B cell (primary cell): ENCODE data around the gene PNPLA6. TPM values are rescaled to one million over a fixed set of nuclear protein-coding genes. Genes with fewer than 3 reads are reported as not detected.

Experiments
- ATAC-seq: fragments of 200-7000 bp; cut with Tn5 transposase; one replicate; pipeline ENCODE4 v1.10.0; 2021; ENCODE audit warnings: low read depth, mild to moderate bottlenecking, moderate number of reproducible peaks, moderate library complexity
- CTCF ChIA-PET: fragments of 350-600 bp; sonication (Branson Sonifier 250); formaldehyde crosslinking; loops from one replicate; lab custom pipeline; 2021; ENCODE audit warnings: antibody characterized with exemption, inconsistent platforms; lab: Charles Lee
- POLR2A ChIA-PET: fragments of 350-600 bp; sonication (Branson Sonifier 250); formaldehyde crosslinking; loops from one replicate; lab custom pipeline; 2021; ENCODE audit warnings: antibody characterized with exemption; lab: Charles Lee
- DNase-seq: peaks from one replicate; pipeline ENCODE4 v3.0.0; 2013
- H2AFZ ChIP-seq: 2 replicates; pipeline ENCODE4 v1.6.1; 2012; ENCODE audit warnings: mild to moderate bottlenecking, low read depth, low read length; ENCODE audit not compliant: insufficient read depth, poor library complexity, severe bottlenecking
- H3K27ac ChIP-seq, 2 donors: 1 replicate in 1 of 2; 2 replicates in 1 of 2; pipeline ENCODE4 v1.5.1; 2012 to 2013; ENCODE audit warnings: low read length in 2 of 2, mild to moderate bottlenecking in 2 of 2, moderate library complexity in 1 of 2
- H3K27me3 ChIP-seq, 4 experiments: fragments of 200-600 bp in 1 of 4; sonication (generic) in 1 of 4; replicated peaks in 1 of 4; 1 replicate in 2 of 4; 2 replicates in 2 of 4; pipeline versions ENCODE4 v1.6.1 to v1.7.0; 2013 to 2016; ENCODE audit warnings: low read length in 3 of 4, mild to moderate bottlenecking in 2 of 4, mixed read lengths in 1 of 4, moderate library complexity in 1 of 4; ENCODE audit not compliant: insufficient read depth in 4 of 4, control insufficient read depth in 3 of 4; ENCODE audit errors: control extremely low read depth in 1 of 4
- H3K36me3 ChIP-seq, 2 experiments: replicated peaks in 1 of 2; 1 replicate in 1 of 2; 2 replicates in 1 of 2; pipeline versions ENCODE4 v1.6.1 to v1.7.1; 2013; ENCODE audit warnings: low read length in 1 of 2; ENCODE audit not compliant: insufficient read depth in 2 of 2, control insufficient read depth in 1 of 2; ENCODE audit errors: control extremely low read depth in 1 of 2, extremely low read depth in 1 of 2
- H3K4me1 ChIP-seq, 2 donors: fragments of 200-600 bp in 1 of 2; sonication (generic) in 1 of 2; 1 replicate in 1 of 2; 2 replicates in 1 of 2; pipeline versions ENCODE4 v1.5.1 to v1.6.1; 2013 to 2017; ENCODE audit warnings: low read length in 2 of 2; ENCODE audit not compliant: control insufficient read depth in 2 of 2, insufficient read depth in 2 of 2
- H3K4me2 ChIP-seq: replicated peaks from 2 replicates; pipeline ENCODE3; 2012; ENCODE audit warnings: mild to moderate bottlenecking, low read depth, low read length; ENCODE audit not compliant: poor library complexity, severe bottlenecking
- H3K4me3 ChIP-seq, 5 experiments: fragments of 200-600 bp in 1 of 5; sonication (generic) in 1 of 5; 1 replicate in 3 of 5; 2 replicates in 2 of 5; pipeline versions ENCODE4 v1.5.1 to v1.7.0; 2011 to 2016; ENCODE audit warnings: low read length in 4 of 5, mild to moderate bottlenecking in 4 of 5, low read depth in 2 of 5, control low read depth in 1 of 5, moderate library complexity in 1 of 5; ENCODE audit not compliant: insufficient read depth in 1 of 5; ENCODE audit errors: control extremely low read depth in 1 of 5, extremely low read depth in 1 of 5
- H3K79me2 ChIP-seq: fragments of 200-600 bp; sonication (generic); one replicate; pipeline ENCODE4 v1.6.0; 2016; ENCODE audit warnings: low read length; ENCODE audit not compliant: control insufficient read depth, insufficient read depth
- H3K9ac ChIP-seq: fragments of 200-600 bp; sonication (generic); 2 replicates; pipeline ENCODE4 v1.6.1; 2017; ENCODE audit warnings: mild to moderate bottlenecking, low read length, moderate library complexity
- H3K9me3 ChIP-seq, 3 donors: one replicate each; pipeline versions ENCODE4 v1.6.1 to v1.7.1; 2013; ENCODE audit warnings: low read length in 2 of 3; ENCODE audit not compliant: control insufficient read depth in 2 of 3, insufficient read depth in 1 of 3; ENCODE audit errors: control extremely low read depth in 1 of 3
- H4K20me1 ChIP-seq: 2 replicates; pipeline ENCODE4 v1.6.0; 2012; ENCODE audit warnings: mild to moderate bottlenecking, low read length; ENCODE audit not compliant: insufficient read depth, control insufficient read depth, poor library complexity, severe bottlenecking
- H3K27ac Mint-ChIP-seq: one replicate; pipeline ENCODE4 v1.8.0; 2021; ENCODE audit warnings: mixed read lengths
- H3K27me3 Mint-ChIP-seq: one replicate; pipeline ENCODE4 v1.8.0; 2021; ENCODE audit warnings: mixed read lengths
- H3K4me1 Mint-ChIP-seq: one replicate; pipeline ENCODE4 v1.8.0; 2021; ENCODE audit warnings: mixed read lengths
- H3K4me3 Mint-ChIP-seq: one replicate; pipeline ENCODE4 v1.8.0; 2021; ENCODE audit warnings: mixed read lengths
- H3K9me3 Mint-ChIP-seq: one replicate; pipeline ENCODE4 v1.8.0; 2022; ENCODE audit warnings: mixed read lengths; ENCODE audit not compliant: insufficient read depth
- CTCF ChIP-seq: fragments of 200-600 bp; IDR thresholded peaks from one replicate; pipeline ENCODE4 v1.8.0; 2022; ENCODE audit warnings: antibody characterized with exemption, mild to moderate bottlenecking
- EZH2 ChIP-seq: IDR thresholded peaks from 2 replicates; pipeline ENCODE4 v1.6.1; 2012; ENCODE audit warnings: borderline replicate concordance, low read depth, mild to moderate bottlenecking, moderate library complexity, low read length; ENCODE audit not compliant: insufficient read depth, poor library complexity, severe bottlenecking
- WGBS: methylation state at CpG from one replicate; pipeline ENCODE4 v1.1.5; 2013; ENCODE audit warnings: missing lambda C conversion rate; ENCODE audit not compliant: insufficient coverage; 5-methylcytosine and 5-hydroxymethylcytosine counted together
- intact Hi-C: fragments of 100-400 bp; cut with micrococcal nuclease; formaldehyde crosslinking; loops from one replicate; pipeline ENCODE4 v1.10.0; 2022
- polyA plus RNA-seq: library from polyadenylated mRNA; depleted of rRNA; stranded (reverse); fragments of >200 nt; gene quantifications from 2 replicates; pipeline ENCODE4 v1.2.3, GENCODE V29; 2012
- total RNA-seq, 2 donors: library from RNA; stranded (reverse); fragments of 120-200 nt in 1 of 2; gene quantifications; 1 replicate in 1 of 2; 2 replicates in 1 of 2; pipeline versions ENCODE4 v1.2.3 to v1.2.4, GENCODE V29; 2013 to 2022

Gene PNPLA6
- total and polyA plus RNA-seq, 2 donors (not counting 1 experiment from before 2014, with no cell fraction given) = 102 to 149 TPM

GRCh38 chr19:7486923-7487322 lies 48.6 kb upstream of the PNPLA6 start:
- Histone ChIP-seq H4K20me1 (no peaks in the 10 kb centered on the region), H3K4me2 (no peak overlapping the region), H3K27ac (no peak overlapping the region), H3K4me1 (peaks cover 11 to 22% of the 10 kb centered on the region in 2 donors), H3K9me3 (no peaks in the 10 kb centered on the region), H2AFZ (no peak overlapping the region), H3K36me3 (no peaks in the 10 kb centered on the region), H3K4me3 (no peak overlapping the region), H3K9ac (no peak overlapping the region), H3K27me3 (no peaks in the 10 kb centered on the region), H3K79me2 (peaks cover 5% of the 10 kb centered on the region)
- no peaks in the 10 kb centered on the region for H3K9me3 Mint-ChIP-seq
- 94% methylated on average over 2 of the region's 2 CpGs for WGBS
- intact Hi-C loops = no loop called here
- CTCF ChIA-PET = interaction anchor here (0.7 kb wide), 1 partner anchor 623 kb away, joined by 4 read pairs; no protein-coding TSS in a partner anchor
- H3K27ac Mint-ChIP-seq = no peak overlapping the region
- TF ChIP-seq EZH2 = no peak
- TF ChIP-seq CTCF = no peak
- peaks cover 13% of the 10 kb centered on the region for H3K4me1 Mint-ChIP-seq
- DNase-seq (no peak), ATAC-seq (no peak)
- peak overlapping the region; percentile 16 for H3K4me3 Mint-ChIP-seq
- no peaks in the 10 kb centered on the region for H3K27me3 Mint-ChIP-seq
- POLR2A ChIA-PET = no interaction called here

- Histone ChIP-seq H3K9me3 (no peaks in the 10 kb centered on the region), H2AFZ (peak within 1 kb of the TSS; percentile 64), H3K79me2 (peaks cover 2% of the 10 kb centered on the region), H3K27ac (peak within 1 kb of the TSS in 1 of 2 donors; percentile 67), H3K4me1 (peaks cover 5 to 14% of the 10 kb centered on the region in 2 donors), H3K4me3 (peak within 1 kb of the TSS; percentile 43 to 67 (median 61)), H3K9ac (peak within 1 kb of the TSS; percentile 68), H4K20me1 (no peaks in the 10 kb centered on the region), H3K27me3 (peaks cover 0 to 3% (median 0%) of the 10 kb centered on the region in 4 experiments), H3K4me2 (peak within 1 kb of the TSS; percentile 80), H3K36me3 (no peaks in the 10 kb centered on the region)
- CTCF ChIA-PET = no interaction called here
- ATAC-seq (peak; percentile 99), DNase-seq (peak; percentile 93)
- WGBS = 1% methylated on average over 45 of the region's 49 CpGs
- Mint-ChIP-seq H3K27ac (peak within 1 kb of the TSS; percentile 81), H3K4me1 (peaks cover 7% of the 10 kb centered on the region), H3K9me3 (no peaks in the 10 kb centered on the region), H3K4me3 (peak within 1 kb of the TSS; percentile 90), H3K27me3 (no peaks in the 10 kb centered on the region)
- TF ChIP-seq EZH2 (no peak), CTCF (no peak)
- POLR2A ChIA-PET = no interaction called here
- intact Hi-C loops = loop anchor here (1.0 to 2.0 kb wide), 3 partner anchors 16 to 46 kb away; partner anchors contain the start of genes MCOLN1 and PNPLA6
These were observed 46.7 kb upstream of the PNPLA6 start, which contains the start of gene PEX11G for GRCh38 chr19:7488736-7489353. Gene PEX11G, minus strand, starts transcription at chr19:7489035. Its CDS starts 25 bp downstream, at chr19:7489010.
